BLaER1 (cell line): ENCODE measurements around the gene AEBP1.
A peak's percentile ranks its signal among the peaks of the same experiment; 100 is the strongest.

Experiments used
- H3K27ac ChIP-seq: shearing (Covaris generic); formaldehyde crosslinking; 2 replicates; pipeline ENCODE4 v1.8.1; 2022
- H3K27me3 ChIP-seq: shearing (Covaris generic); formaldehyde crosslinking; 2 replicates; pipeline ENCODE4 v1.8.1; 2022
- H3K36me3 ChIP-seq: shearing (Covaris generic); formaldehyde crosslinking; 2 replicates; pipeline ENCODE4 v1.8.1; 2022
- H3K4me1 ChIP-seq: shearing (Covaris generic); formaldehyde crosslinking; 2 replicates; pipeline ENCODE4 v1.8.1; 2022
- H3K4me2 ChIP-seq: shearing (Covaris generic); formaldehyde crosslinking; 2 replicates; pipeline ENCODE4 v1.8.1; 2022
- H3K4me3 ChIP-seq: shearing (Covaris generic); formaldehyde crosslinking; 2 replicates; pipeline ENCODE4 v1.8.1; 2022
- H3K9ac ChIP-seq: shearing (Covaris generic); formaldehyde crosslinking; 2 replicates; pipeline ENCODE4 v1.8.1; 2022
- H3K9me3 ChIP-seq: shearing (Covaris generic); formaldehyde crosslinking; 2 replicates; pipeline ENCODE4 v1.8.1; 2022
- H4K20me1 ChIP-seq: shearing (Covaris generic); formaldehyde crosslinking; 2 replicates; pipeline ENCODE4 v1.8.1; 2022
- Cebpa-rat ChIP-seq: shearing (Covaris generic); IDR thresholded peaks from 2 replicates; pipeline ENCODE4 v1.8.1; 2022

AEBP1 gene

DNA sequence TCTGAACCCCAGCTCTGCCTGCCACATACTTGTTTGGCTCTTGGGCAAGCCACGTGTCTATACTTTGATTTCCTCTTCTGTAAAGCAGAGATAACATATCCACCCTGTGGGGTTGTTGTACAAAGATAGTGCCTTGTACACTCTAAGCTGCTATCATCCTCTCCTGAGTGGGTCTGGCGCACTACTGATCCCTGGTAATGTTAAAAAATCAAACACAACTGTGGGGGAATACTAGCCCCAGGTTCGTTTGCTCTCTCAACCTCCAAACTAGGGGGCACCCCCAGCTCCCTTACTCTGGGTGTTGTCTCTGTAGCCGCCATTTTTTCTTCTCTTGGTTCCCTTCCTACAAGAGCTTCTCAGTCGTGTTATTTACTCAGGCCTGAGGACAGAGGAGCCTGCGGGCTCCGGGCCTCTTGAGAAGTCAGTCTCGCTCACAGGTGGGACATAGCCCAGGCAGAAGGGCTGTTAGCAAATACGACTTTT, 22.8 kb upstream of the AEBP1 start:
- Histone ChIP-seq H4K20me1 (peaks cover 13% of the 10 kb centered on the region; the same call in 1 of the 2 replicates), H3K4me3 (peak overlapping the region; percentile 84), H3K27me3 (no peaks in the 10 kb centered on the region), H3K9me3 (no peaks in the 10 kb centered on the region), H3K4me2 (peak overlapping the region; percentile 80), H3K36me3 (peaks cover 46% of the 10 kb centered on the region), H3K9ac (peak overlapping the region; percentile 95), H3K27ac (peak overlapping the region; percentile 96), H3K4me1 (peaks cover 78% of the 10 kb centered on the region)
- TF ChIP-seq Cebpa-rat = no peak

DNA sequence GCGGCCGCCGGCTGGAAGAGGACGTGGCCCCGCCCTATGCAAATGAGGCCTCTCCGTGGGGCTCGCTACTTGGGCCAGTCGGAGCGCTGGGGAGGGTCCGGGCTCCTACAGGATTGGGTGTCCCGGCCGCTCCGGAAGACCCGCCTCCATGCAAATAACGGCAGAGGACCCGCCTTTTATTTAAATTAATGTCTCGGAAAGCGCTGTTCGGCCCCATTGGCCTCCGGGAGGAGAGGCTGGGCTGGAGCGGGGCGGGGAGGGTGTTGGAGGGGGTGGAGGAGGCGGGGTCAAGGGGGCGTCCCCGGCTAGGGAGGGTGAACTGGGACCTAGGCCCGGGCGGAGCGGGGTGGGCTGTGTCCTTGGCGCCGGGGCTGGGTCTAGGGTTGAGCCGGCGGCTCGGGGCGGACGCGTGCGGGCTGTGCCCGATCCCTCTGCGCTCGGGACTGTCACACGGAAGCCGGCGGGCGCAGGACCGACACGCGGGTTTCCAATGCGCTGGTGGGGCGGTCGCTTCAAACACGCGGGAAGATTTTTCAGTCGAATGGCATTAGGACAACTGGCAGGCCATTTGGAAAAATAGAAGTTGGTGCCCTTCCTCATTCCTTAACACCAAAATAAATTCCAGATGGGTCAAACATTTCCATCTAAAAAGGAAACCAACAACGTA, 21.5 kb upstream of the AEBP1 start:
- peak overlapping the region; percentile 62 for H3K27ac ChIP-seq
- no peaks in the 10 kb centered on the region for H3K9me3 ChIP-seq
- H3K27me3 ChIP-seq = no peaks in the 10 kb centered on the region
- peaks cover 13% of the 10 kb centered on the region; the same call in 1 of the 2 replicates for H4K20me1 ChIP-seq
- TF ChIP-seq Cebpa-rat = no peak
- H3K4me3 ChIP-seq = peak overlapping the region; percentile 59
- peak overlapping the region; percentile 76 for H3K4me2 ChIP-seq
- peaks cover 71% of the 10 kb centered on the region for H3K4me1 ChIP-seq
- peaks cover 32% of the 10 kb centered on the region for H3K36me3 ChIP-seq
- peak overlapping the region; percentile 76 for H3K9ac ChIP-seq

DNA sequence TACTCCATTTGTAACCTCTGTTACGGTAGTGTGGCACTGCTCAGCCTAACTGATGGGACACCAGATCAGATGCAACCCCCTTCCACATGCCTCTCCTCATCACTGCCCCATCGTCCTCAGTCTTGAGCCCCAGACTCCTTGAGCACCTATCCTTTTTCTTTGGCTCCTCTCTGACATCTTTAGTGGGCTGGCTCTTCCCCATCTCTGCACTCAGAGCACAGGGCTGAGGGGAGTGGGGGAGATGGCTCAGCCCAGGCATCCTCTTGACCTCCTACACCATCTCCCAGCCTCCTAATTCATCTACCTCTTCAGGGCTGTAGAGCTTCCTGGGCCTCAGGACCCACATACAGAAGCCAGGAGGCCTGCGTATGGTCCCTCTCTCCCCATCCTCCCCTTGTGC, 20.3 kb upstream of the AEBP1 start:
- peak overlapping the region; percentile 11; the same call in 1 of the 2 replicates for H3K27ac ChIP-seq

DNA sequence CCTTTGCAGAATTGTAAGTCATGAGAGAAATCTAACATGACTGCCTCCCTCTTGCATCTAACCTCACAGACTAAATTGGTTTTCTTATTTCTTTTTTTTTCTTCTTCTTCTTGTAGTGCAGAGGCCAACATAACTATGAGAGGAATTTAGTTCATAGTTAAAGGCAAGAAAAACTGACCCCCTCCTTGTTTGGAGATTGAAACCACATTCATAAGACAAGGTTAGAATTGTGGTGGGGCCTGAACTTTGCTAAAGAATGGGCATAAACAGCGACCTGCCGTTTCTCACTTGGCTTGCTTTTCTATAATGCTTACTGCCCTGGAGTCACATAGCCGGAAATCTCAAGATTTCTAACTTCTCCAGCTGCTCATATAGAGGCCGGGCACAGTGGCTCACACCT, 19.4 kb upstream of the AEBP1 start:
- Histone ChIP-seq H3K9me3 (no peaks in the 10 kb centered on the region), H3K9ac (no peak overlapping the region), H3K27ac (no peak overlapping the region), H3K36me3 (peaks cover 12% of the 10 kb centered on the region), H3K27me3 (no peaks in the 10 kb centered on the region), H3K4me2 (no peak overlapping the region), H3K4me1 (peaks cover 64% of the 10 kb centered on the region), H4K20me1 (no peaks in the 10 kb centered on the region; the same call in 1 of the 2 replicates), H3K4me3 (no peak overlapping the region)
- no peak for TF ChIP-seq Cebpa-rat

More for the DNA sequence above, 20.3 kb upstream of the AEBP1 start:
- Histone ChIP-seq H3K4me2 (peak overlapping the region; percentile 76), H3K9me3 (no peaks in the 10 kb centered on the region), H3K4me3 (no peak overlapping the region), H3K4me1 (peaks cover 71% of the 10 kb centered on the region), H3K9ac (peak overlapping the region; percentile 8; the same call in 1 of the 2 replicates), H4K20me1 (peaks cover 5% of the 10 kb centered on the region; the same call in 1 of the 2 replicates), H3K27me3 (no peaks in the 10 kb centered on the region), H3K36me3 (peaks cover 21% of the 10 kb centered on the region)
- no peak for TF ChIP-seq Cebpa-rat

DNA sequence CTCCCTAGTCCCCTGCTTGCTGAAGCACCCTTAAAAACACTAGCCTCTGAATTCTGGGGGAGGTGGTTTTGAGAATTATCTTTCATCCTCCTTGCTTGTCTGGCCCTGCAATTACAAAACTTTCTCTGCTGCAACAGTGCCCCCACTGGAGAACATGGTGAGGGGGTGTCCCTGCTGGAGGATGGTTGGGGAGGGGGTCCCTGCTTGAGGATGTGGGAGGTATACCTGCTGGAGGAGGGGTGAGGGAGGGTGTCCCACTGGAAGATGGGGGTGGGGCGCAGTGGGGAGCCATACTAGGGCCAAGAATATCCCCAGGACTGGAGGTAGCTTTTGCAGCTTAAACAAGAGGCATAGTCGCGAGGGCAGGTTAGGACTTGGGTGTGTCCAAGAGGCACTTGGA, 18.6 kb upstream of the AEBP1 start:
- Histone ChIP-seq H3K9ac (no peak overlapping the region), H3K36me3 (peaks cover 4% of the 10 kb centered on the region), H3K27me3 (no peaks in the 10 kb centered on the region), H3K9me3 (no peaks in the 10 kb centered on the region), H3K27ac (0 out of 2 replicates have a peak overlapping the region, but pooled peaks have one; percentile 7), H3K4me3 (no peak overlapping the region), H4K20me1 (no peaks in the 10 kb centered on the region; the same call in 1 of the 2 replicates), H3K4me2 (no peak overlapping the region), H3K4me1 (peaks cover 56% of the 10 kb centered on the region)
- no peak for TF ChIP-seq Cebpa-rat

DNA sequence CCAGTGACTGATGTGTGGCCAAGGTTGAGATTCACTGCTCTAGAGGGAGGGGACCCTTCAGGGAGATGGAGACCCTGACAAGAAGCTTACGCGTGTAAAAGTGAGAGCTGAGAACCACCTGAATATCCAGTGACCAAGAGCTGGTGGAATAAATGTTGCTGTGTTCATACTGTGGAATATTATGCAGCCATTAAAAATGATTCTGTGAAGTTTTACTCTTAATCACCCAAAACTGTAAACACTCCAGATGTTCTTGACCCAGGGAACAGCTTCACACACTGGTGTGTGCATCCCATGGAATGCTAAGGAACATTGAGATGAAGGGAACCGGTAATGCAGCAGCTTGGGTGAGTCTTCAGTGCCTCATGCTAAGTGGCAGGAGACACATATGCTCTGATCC, 17.5 kb upstream of the AEBP1 start:
- Histone ChIP-seq H3K4me2 (no peak overlapping the region), H3K27ac (no peak overlapping the region), H3K27me3 (no peaks in the 10 kb centered on the region), H3K36me3 (no peaks in the 10 kb centered on the region), H4K20me1 (no peaks in the 10 kb centered on the region), H3K4me1 (peaks cover 54% of the 10 kb centered on the region), H3K9ac (no peak overlapping the region), H3K9me3 (no peaks in the 10 kb centered on the region), H3K4me3 (no peak overlapping the region)
- TF ChIP-seq Cebpa-rat = no peak

DNA sequence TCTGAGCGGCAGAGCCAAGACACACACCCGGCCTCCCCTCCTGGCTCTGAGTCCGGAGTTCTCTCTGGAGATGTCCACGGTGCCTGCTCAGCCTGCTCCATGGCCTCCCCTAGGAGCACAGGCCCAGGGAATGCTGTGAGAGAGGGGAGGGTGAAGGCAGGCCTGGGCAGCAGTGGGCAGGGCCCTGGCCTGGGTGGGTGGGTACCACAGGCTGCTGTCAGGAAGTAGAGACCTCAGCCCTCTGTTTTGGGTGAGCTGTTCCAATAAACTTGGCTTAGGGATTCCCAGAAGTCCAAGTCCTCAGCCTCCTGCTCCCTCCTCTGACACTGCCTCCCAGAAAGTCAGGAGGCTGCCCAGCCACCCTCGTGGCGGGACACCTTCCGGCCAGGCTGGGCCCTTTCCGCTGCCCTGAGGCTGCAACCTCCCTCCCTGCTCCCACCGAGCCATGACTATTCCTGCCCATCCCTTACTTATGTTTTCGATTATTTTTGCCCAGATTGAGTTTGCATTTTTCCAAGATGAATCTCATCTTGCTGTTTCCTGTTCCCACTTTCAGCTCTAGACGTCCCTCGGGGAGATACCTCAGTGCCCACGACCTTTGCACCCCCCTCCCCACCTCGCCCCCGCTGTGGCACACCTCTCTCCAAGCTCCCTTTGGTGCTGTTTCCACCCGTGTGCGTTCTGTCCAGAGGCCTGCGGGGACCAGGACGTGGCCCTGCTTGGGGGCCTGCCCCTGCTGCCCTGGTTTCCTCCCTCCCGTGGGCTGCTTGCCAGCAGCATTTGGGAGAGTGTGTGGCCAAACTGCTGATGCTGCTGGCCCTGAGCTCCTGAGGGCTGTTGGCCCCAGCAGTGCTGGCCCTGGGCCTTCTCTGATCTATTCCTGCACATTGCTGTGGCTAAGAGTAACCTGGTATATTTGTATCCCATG, 16.0 kb upstream of the AEBP1 start:
- peak overlapping the region; percentile 61 for H3K4me2 ChIP-seq
- peak overlapping the region; percentile 51; the same call in 1 of the 2 replicates for H3K9ac ChIP-seq
- H3K4me3 ChIP-seq = no peak overlapping the region
- H3K36me3 ChIP-seq = no peaks in the 10 kb centered on the region
- H4K20me1 ChIP-seq = no peaks in the 10 kb centered on the region
- H3K9me3 ChIP-seq = no peaks in the 10 kb centered on the region
- TF ChIP-seq Cebpa-rat = no peak
- peaks cover 64% of the 10 kb centered on the region for H3K4me1 ChIP-seq
- no peaks in the 10 kb centered on the region for H3K27me3 ChIP-seq
- H3K27ac ChIP-seq = peak overlapping the region; percentile 72

DNA sequence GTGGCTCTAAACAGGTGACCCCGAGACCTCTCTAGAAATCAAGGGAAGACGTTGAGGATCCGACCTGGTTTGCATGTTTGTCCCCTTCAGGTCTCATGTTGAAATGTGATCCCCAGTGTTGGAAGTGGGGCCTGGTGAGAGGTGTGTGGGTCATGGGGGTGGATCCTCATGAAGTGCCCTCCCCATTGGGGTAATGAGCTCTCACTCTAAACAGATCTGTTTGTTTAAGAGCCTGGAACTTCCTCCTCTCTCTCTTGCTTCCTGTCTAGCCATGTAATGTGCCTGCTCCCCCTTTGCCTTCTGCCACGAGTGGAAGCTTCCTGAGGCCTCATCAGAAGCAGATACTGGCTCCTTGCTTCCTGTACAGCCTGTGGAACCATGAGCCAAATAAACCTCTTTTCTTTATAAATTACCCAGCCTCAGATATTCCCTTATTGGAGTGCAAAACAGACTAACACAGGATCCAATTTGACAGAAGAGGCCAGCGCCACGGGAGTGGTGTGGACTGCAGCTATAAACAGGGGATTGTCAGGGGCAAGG, 11.0 kb upstream of the AEBP1 start:
- peak overlapping the region; percentile 76 for H3K4me2 ChIP-seq
- no peak overlapping the region for H3K9ac ChIP-seq
- no peaks in the 10 kb centered on the region for H3K36me3 ChIP-seq
- no peaks in the 10 kb centered on the region for H4K20me1 ChIP-seq
- no peaks in the 10 kb centered on the region for H3K9me3 ChIP-seq
- H3K4me3 ChIP-seq = peak overlapping the region; percentile 2; the same call in 1 of the 2 replicates
- peak overlapping the region; percentile 99 for H3K27ac ChIP-seq
- peaks cover 84% of the 10 kb centered on the region for H3K4me1 ChIP-seq
- no peaks in the 10 kb centered on the region for H3K27me3 ChIP-seq
- TF ChIP-seq Cebpa-rat = no peak

DNA sequence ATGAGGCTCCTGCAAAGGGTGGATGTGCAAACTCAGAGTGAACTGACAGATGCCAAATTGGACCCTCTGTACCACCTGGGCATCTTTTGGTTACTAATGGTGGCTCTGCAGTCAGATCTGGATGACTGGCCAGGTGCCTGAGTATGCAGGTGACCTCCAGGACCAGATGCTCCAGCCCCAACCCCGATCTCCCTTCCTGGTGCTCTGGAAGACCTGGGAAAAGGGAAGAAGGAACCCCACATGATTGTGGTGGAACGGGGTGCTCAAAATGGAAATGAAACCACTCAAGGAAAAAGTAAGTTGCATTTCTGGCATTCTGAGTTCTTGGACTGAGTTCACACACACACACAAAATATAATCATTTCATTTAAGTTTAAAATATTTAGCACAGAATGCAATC, 9.8 kb upstream of the AEBP1 start:
- Histone ChIP-seq H3K4me3 (no peak overlapping the region), H3K27me3 (no peaks in the 10 kb centered on the region), H3K4me2 (peak overlapping the region; percentile 76), H4K20me1 (no peaks in the 10 kb centered on the region), H3K4me1 (peaks cover 87% of the 10 kb centered on the region), H3K9me3 (no peaks in the 10 kb centered on the region), H3K36me3 (no peaks in the 10 kb centered on the region), H3K27ac (peak overlapping the region; percentile 99), H3K9ac (peak overlapping the region; percentile 91; the same call in 1 of the 2 replicates)
- TF ChIP-seq Cebpa-rat = no peak
